HG02840 (cell line): Measurements from ENCODE around the gene PACS1.

Source experiments
- ATAC-seq: cut with Tn5 transposase; IDR thresholded peaks from one replicate; pipeline ENCODE4 v1.9.1; 2021; ENCODE audit warnings: mild to moderate bottlenecking, moderate library complexity, moderate number of reproducible peaks; ENCODE audit not compliant: unreplicated experiment, low FRiP score

PACS1 gene

GRCh38 chr11:66218846-66219620, 149.0 kb downstream of the PACS1 start:
- no peak for ATAC-seq

DNA sequence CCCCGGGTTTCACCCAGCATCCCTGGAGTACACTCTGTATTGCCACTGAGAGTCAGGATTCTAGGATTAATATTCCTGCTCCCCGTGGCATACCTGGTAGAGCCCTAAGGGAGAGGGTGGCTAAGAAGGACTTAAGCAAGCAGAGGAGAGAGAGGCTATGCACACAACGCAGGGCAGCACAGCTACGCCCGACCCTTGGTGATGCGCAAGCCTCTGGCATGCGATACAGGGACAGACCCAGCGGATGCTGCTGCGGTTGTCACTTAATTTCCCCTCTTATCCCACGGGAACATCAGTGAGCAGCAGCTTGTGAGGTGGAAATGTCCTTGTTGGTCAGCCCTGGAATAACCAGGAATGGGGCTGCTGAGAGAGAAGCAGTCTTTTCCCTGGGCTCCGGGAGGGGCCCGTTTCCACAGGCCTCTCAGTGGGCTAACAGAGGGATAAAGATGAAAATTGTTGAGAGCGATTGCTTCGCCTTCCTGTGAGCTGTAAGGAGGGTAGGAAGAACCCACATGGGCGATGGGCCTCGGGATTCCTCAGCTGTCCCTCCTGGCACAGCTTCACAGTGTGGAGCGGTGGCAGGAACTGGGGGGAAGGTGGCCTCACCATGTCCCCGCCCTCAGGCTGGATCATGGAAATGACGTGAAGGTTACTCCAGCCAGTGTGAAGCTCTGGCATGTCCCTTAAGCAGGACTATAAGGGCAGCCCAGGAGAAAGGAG, 149.9 kb downstream of the PACS1 start:
- no peak for ATAC-seq

GRCh38 chr11:66220566-66220935, 150.5 kb downstream of the PACS1 start:
- ATAC-seq: no peak

DNA sequence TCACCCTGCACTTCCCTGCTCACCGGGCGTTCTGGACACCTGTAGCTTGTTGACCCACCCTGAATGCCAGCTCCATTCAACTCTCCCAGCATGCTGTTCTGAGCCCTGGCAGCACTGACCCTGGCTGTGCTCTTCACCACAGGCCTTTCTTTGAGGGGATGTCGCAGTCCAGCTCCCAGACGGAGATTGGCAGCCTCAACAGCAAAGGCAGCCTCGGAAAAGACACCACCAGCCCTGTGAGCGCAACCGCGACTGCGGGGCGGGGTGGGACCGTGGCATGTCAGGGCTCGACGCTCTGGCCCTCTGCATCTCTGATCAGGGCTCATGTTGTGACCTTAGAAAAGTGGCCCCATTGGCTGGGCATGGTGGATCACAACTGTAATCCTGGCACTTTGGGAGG, 150.9 kb downstream of the PACS1 start:
- no peak for ATAC-seq

DNA sequence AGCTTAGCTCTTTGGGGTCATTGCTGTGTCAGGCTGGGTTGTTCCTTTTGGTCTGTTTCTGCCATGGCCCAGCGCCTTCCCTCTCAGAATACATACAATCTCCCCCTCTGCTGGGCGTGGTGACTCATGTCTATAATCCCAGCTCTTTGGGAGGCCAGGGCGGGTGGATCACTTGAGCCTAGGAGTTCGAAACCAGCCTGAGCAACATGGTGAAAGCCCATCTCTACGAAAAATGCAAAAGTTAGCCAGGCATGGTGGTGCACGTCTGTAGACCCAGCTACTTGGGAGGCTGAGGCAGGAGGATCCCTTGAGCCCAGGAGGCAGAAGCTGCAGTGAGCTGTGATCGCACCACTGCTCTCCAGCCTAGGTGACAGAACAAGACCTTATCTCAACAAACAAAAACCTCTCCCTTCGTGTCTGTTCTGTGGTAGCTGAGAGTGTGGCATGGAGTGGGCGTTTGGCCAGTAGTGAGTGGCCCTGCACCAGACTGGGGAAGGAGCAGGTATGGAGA, 151.7 kb downstream of the PACS1 start:
- no peak for ATAC-seq

DNA sequence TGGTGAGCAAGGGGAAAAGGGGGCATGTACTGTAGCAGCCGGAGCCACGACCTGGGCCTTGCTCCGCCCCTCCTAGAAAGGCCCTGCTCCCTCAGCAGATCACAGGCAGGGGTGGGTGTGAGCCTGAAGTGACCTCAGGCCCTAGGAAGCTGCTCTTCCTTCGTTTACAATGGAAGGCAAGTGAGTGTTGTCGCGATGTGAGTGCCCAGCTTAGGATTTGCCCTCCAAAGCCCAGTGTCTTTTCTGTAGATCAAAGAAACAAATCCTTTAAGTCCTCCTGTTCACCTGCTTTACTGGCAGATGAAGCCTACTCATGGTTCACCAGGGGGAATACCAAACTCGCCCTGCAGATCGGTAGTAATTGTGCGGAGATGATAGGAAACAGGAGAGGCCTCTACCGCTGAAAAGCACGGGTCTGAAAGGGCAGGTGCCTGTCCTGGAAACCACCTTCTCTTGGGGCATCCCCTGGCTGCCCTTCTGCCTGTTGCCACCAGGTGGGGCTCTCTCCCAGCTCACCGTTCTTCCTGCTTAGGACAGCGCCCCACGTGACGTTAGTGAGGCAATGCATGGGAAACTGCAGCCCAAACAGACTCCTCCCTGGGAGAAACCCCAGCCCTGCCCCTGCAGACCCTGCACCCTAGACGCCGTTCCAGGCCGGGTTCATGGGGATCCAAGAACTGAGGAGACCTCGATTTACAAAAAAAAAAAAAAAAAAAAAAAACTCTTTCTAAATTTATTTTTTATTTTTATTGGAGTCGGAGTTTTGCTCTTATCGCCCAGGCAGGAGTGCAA, 152.5 kb downstream of the PACS1 start:
- peak; percentile 81 for ATAC-seq

GRCh38 chr11:66224226-66224855, 154.3 kb downstream of the PACS1 start:
- ATAC-seq: no peak

GRCh38 chr11:66225066-66225465, 155.0 kb downstream of the PACS1 start:
- ATAC-seq: no peak

- no peak for ATAC-seq
These were observed 156.0 kb downstream of the PACS1 start for GRCh38 chr11:66226101-66226500.

DNA sequence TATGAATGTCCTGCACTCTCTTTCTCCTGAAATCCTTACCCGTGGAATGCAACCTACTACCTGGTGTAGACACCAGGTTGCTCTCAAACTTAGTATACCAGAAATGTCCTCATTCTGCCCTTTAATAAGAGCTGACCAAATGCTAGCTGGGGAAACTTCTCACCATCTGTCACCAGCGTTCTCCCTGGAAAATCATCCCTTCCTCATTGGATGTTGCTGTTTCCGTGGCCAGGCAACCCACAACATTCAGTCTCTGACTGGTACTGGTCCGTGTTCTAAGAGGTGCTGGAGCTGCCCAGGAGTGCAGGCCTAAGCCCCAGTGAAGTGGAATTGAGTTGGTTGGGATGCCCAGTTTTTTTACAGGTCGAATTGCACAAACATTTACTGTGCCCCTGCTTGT, 157.6 kb downstream of the PACS1 start:
- ATAC-seq: no peak

DNA sequence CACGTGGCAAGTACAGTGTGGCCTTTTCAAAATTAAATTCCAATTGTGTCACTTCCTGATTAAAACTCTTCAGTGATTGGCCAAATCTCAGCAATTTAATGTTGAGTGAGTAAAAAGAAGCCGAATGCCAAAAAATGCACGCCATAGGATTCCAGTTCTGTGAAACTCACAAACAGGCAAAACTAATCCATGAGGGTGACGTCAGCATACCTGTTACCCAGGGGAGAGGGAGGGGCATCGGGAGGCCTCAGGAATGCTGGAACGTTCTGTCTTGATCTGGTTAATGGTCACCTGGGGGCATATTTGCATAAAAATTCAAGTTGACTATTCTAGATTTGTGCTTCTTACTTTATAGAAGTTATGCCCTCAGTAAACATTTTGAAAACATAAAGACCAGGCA, 158.4 kb downstream of the PACS1 start:
- ATAC-seq: no peak

DNA sequence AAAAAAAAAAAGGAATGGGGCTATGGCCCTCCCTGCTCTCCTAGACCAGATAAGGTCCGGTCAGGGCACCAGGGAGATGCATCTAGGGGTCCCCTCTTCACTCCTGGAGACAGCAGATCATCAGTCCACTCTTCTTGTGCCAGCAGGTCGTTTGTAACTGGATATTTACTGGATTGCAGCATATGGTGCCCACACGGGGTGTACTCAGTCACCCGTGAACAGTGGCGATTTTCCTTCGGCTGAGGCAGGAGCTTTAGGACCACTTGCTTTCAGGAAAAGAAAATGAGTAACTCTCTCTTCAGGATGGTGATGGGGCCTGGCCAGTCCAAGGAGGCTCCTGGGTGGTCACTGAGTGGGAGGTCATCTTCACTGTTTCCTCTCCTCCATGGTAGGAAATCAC, 160.1 kb downstream of the PACS1 start:
- no peak for ATAC-seq

- no peak for ATAC-seq
These were observed 160.9 kb downstream of the PACS1 start for GRCh38 chr11:66230978-66231377.

DNA sequence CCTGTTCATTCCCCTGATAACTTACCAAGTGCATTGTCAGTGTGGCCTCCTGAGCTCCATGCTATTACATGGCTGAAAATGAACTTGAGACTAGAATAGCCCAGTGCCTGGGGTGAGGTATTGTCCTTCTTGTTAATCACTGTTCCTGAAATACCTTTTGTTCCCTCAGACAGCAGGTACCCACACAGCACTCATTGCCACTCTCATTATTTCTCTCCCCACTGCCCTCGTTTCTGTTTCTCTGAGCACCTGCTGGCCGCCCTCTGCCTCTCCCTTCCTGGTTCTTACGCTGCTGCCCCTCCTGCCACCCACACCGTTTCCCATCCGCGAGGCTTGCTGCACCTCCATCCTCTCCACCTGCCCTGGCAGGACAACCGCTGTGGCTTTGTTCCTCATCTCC, 161.5 kb downstream of the PACS1 start:
- ATAC-seq: no peak

- no peak for ATAC-seq
These were observed 162.7 kb downstream of the PACS1 start for GRCh38 chr11:66232769-66233168.

DNA sequence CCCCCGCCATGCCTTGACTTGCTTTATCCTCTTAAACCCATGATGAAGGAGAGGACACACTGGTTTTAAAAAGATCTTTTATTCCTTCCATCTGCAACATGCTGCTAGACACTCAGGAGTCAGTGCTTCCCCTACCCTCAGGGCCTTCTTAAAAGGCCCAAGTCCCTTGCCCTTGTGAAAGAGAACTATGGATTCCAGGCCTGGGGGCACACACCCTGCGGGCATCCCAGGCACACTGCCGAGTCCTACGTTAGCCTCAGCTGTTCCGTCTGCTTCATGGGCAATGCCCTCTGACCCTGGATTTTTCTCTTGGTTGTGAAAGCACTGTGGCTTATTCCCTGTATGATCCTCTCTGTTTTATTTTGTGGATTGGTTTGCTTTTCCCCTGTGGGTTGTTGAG, 163.2 kb downstream of the PACS1 start:
- no peak for ATAC-seq

DNA sequence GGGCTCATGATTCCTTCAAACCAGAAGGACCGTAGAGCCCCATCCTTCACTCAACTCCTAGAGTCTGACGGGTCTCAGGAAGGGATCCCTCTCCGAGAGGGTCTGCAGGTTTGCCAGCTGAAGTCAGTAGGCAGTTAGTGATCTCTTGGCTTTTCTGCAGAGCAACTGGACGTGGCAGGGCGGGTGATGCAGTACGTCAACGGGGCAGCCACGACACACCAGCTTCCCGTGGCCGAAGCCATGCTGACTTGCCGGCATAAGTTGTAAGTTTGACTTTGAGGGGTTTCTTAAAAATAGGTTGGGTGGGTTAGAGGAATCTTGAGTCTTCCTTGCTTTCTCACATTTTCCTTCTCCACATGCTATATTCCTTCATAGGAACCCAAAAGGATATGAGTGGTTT, 165.1 kb downstream of the PACS1 start:
- no peak for ATAC-seq

GRCh38 chr11:66237867-66238266, 167.8 kb downstream of the PACS1 start:
- no peak for ATAC-seq

- no peak for ATAC-seq
These were observed 168.8 kb downstream of the PACS1 start for GRCh38 chr11:66238786-66239413.

DNA sequence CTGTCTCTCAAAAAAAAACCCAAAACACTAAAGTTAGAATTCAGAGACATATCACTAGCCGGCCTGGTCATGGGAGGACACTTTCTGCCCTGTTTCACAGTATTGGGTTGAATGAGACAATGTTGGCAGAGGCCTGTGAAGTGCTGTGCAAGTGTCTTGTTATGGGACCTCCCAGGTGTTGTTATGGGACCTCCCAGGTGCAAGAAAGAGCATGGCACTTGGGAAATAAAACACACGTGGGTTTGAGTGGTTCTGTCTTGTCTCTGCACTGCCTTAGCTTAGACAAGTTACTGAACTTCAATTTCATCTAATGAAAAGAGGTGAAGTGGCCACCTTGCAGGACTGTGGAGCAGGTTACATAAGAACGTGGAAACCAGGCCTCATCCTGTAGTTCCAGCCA, 169.4 kb downstream of the PACS1 start:
- ATAC-seq: no peak
